GM12878 (cell line): ENCODE results near the gene SP1. TPM values are rescaled to one million over a fixed set of nuclear protein-coding genes. Genes with fewer than 3 reads are reported as not detected.

Experiments used
- BCLAF1 ChIP-seq: fragments of 450-650 bp; IDR thresholded peaks from 2 replicates; pipeline ENCODE4 v1.6.1; 2017; ENCODE audit warnings: antibody characterized with exemption, mild to moderate bottlenecking, moderate library complexity
- CUX1 ChIP-seq: IDR thresholded peaks from 2 replicates; pipeline ENCODE4 v1.6.1; 2012; ENCODE audit warnings: improper control_type of control experiment, low read depth, low read length; ENCODE audit not compliant: insufficient replicate concordance
- EGR1 ChIP-seq, 2 experiments: IDR thresholded peaks; 1 replicate in 1 of 2; 2 replicates in 1 of 2; pipeline ENCODE4 v1.6.1; 2011 to 2012; ENCODE audit warnings: low read depth in 2 of 2, low read length in 2 of 2, borderline replicate concordance in 1 of 2, mild to moderate bottlenecking in 1 of 2, moderate library complexity in 1 of 2
- FOS ChIP-seq: IDR thresholded peaks from 3 replicates; pipeline ENCODE4 v1.6.1; 2011; ENCODE audit warnings: borderline replicate concordance; ENCODE audit not compliant: insufficient read length; ENCODE audit errors: extremely low read depth
- IRF3 ChIP-seq: fragments of 450-650 bp; IDR thresholded peaks from 2 replicates; pipeline ENCODE4 v1.6.1; 2014; ENCODE audit warnings: mild to moderate bottlenecking
- IRF5 ChIP-seq: fragments of 450-650 bp; IDR thresholded peaks from 2 replicates; pipeline ENCODE4 v1.6.1; 2017; ENCODE audit warnings: borderline replicate concordance
- LARP7 ChIP-seq: fragments of 450-650 bp; IDR thresholded peaks from 2 replicates; pipeline ENCODE4 v1.6.1; 2017; ENCODE audit warnings: mild to moderate bottlenecking
- MEF2B ChIP-seq: fragments of 450-650 bp; IDR thresholded peaks from 2 replicates; pipeline ENCODE4 v1.6.1; 2018; ENCODE audit warnings: mild to moderate bottlenecking, moderate library complexity; ENCODE audit not compliant: partially characterized antibody, poor library complexity, severe bottlenecking
- MTA3 ChIP-seq: IDR thresholded peaks from 2 replicates; pipeline ENCODE4 v1.6.1; 2012; ENCODE audit warnings: low read length, inconsistent platforms, borderline replicate concordance
- NBN ChIP-seq: fragments of 450-650 bp; IDR thresholded peaks from 2 replicates; pipeline ENCODE4 v1.6.1; 2016
- NRF1 ChIP-seq: conservative IDR thresholded peaks from 2 replicates; pipeline ENCODE4 v1.6.1; 2011; ENCODE audit warnings: mild to moderate bottlenecking, low read depth, low read length, improper control_type of control experiment
- PAX5 ChIP-seq: IDR thresholded peaks from 2 replicates; pipeline ENCODE4 v1.6.1; 2011; ENCODE audit warnings: low read depth, low read length, borderline replicate concordance
- SIX5 ChIP-seq: IDR thresholded peaks from 2 replicates; pipeline ENCODE4 v1.6.1; 2011; ENCODE audit warnings: mild to moderate bottlenecking, low read depth, low read length, moderate library complexity; ENCODE audit not compliant: severe bottlenecking
- SP1 ChIP-seq: IDR thresholded peaks from one replicate; pipeline ENCODE4 v1.6.1; 2011; ENCODE audit warnings: low read depth, low read length
- SREBF1 ChIP-seq: IDR thresholded peaks from 2 replicates; pipeline ENCODE4 v1.6.1; 2012; ENCODE audit warnings: mild to moderate bottlenecking, low read length
- TARDBP ChIP-seq: IDR thresholded peaks from 2 replicates; pipeline ENCODE4 v1.6.1; 2016; ENCODE audit warnings: borderline replicate concordance
- polyA plus RNA-seq, 11 experiments: library from polyadenylated mRNA; depleted of rRNA in 4 of 11; unstranded in 6 of 11; stranded (reverse) in 5 of 11; fragments of >200 nt; fragmentation: Nextera tagmentation in 4 of 11; fragmentation: Illumina TruSeq in 1 of 11; extraction: Ambion mirVana in 4 of 11; extraction: Trizol in 1 of 11; gene quantifications; 1 replicate in 1 of 11; 2 replicates in 10 of 11; pipeline versions ENCODE4 v1.2.1 to v1.2.3, GENCODE V29; 2011 to 2016; ENCODE audit warnings: inconsistent platforms in 2 of 11, missing spikeins in 2 of 11, low read depth in 1 of 11
- total RNA-seq, 4 experiments: library from RNA; depleted of rRNA in 3 of 4; stranded (reverse); fragments of >200 nt in 3 of 4; fragmentation: Illumina TruSeq in 1 of 4; extraction: Trizol in 1 of 4; gene quantifications; 2 replicates each; pipeline versions ENCODE4 v1.2.1 to v1.2.3, GENCODE V29; 2013 to 2021

The SP1 gene
- total and polyA plus RNA-seq, 10 of the 15 experiments (the other 5 are each of a cell fraction or from before 2014, with no cell fraction given) = 3.3 to 52.0 (median 25.2) TPM

GRCh38 chr12:53441040-53441833 is 61.3 kb downstream of the SP1 start, which contains the start of gene PRR13 (continued):
- peak; percentile 68; the same call in 1 of the 2 replicates for TF ChIP-seq IRF3
- peak; percentile 91 for TF ChIP-seq SP1
- peak; percentile 74 for TF ChIP-seq FOS
- TF ChIP-seq MEF2B = no peak
- no peak for TF ChIP-seq MTA3
- no peak for TF ChIP-seq BCLAF1
- TF ChIP-seq LARP7 = no peak
- no peak for TF ChIP-seq CUX1
- TF ChIP-seq TARDBP = no peak
- no peak for TF ChIP-seq PAX5
- no peak for TF ChIP-seq EGR1 (IDR thresholded peaks at IDR 0.05; ENCODE audit: borderline replicate concordance in 1 of 2, low read depth in 2 of 2, low read length in 2 of 2)
- no peak for TF ChIP-seq NRF1
- no peak for TF ChIP-seq SREBF1
- TF ChIP-seq IRF5 = no peak
- TF ChIP-seq NBN = no peak
- no peak for TF ChIP-seq SIX5
